ENCODE measurements around the gene ACACB.

DNA sequence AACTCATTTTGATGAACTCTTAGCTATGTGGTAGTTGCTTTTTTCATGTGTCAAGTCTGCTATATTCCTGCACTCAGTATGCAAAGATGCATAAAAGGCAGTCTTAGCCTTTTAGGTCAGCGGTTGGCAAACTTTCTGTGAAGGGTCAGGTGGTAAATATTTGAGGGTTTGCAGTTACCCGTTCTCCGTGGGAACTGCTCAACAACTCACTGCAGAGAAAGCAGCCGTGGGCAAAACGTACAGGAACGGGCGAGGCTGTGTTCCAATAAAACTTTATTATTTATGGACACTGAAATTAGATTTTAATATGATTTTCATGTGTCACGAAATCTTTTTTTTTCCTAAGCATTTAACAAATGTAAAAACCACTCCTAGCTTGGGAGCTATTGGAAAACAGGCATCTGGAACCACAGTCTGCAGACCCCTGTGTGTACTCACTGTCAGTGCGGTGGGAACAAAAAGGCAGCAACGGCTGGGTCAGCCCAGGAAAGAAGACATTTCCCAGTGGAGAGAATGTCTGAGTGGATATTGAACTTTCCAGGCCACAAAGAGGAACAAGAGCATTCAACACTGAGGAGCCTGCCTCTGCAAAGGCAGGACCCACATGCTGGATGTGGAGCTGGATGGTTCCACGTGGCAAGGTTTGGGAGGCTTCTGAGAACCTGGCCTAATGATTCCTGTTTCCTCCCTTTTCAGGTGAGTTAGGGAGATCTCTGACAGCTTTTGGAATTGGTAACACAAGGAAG lies 3.5 kb upstream of the ACACB start:
- TF ChIP-seq TAF1 (IDR thresholded peaks at IDR 0.05; ENCODE audit: low read depth) (no peak), POLR2AphosphoS5 (IDR thresholded peaks at IDR 0.05) (no peak), SMC3 (conservative IDR thresholded peaks at IDR 0.05; ENCODE audit: poor library complexity) (no peak), EZH2 (IDR thresholded peaks at IDR 0.05; ENCODE audit: borderline replicate concordance, insufficient read depth, low read length, poor library complexity, severe bottlenecking) (no peak), MXI1 (conservative IDR thresholded peaks at IDR 0.05; ENCODE audit: poor library complexity, severe bottlenecking) (no peak), EP300 (conservative IDR thresholded peaks at IDR 0.05; ENCODE audit: poor library complexity, severe bottlenecking) (no peak), RAD21 (conservative IDR thresholded peaks at IDR 0.05) (no peak)
- TF ChIP-seq, protein P1, sequence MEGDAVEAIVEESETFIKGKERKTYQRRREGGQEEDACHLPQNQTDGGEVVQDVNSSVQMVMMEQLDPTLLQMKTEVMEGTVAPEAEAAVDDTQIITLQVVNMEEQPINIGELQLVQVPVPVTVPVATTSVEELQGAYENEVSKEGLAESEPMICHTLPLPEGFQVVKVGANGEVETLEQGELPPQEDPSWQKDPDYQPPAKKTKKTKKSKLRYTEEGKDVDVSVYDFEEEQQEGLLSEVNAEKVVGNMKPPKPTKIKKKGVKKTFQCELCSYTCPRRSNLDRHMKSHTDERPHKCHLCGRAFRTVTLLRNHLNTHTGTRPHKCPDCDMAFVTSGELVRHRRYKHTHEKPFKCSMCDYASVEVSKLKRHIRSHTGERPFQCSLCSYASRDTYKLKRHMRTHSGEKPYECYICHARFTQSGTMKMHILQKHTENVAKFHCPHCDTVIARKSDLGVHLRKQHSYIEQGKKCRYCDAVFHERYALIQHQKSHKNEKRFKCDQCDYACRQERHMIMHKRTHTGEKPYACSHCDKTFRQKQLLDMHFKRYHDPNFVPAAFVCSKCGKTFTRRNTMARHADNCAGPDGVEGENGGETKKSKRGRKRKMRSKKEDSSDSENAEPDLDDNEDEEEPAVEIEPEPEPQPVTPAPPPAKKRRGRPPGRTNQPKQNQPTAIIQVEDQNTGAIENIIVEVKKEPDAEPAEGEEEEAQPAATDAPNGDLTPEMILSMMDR (IDR thresholded peaks at IDR 0.05; ENCODE audit: poor library complexity, severe bottlenecking): no peak
- TF ChIP-seq, protein P2, sequence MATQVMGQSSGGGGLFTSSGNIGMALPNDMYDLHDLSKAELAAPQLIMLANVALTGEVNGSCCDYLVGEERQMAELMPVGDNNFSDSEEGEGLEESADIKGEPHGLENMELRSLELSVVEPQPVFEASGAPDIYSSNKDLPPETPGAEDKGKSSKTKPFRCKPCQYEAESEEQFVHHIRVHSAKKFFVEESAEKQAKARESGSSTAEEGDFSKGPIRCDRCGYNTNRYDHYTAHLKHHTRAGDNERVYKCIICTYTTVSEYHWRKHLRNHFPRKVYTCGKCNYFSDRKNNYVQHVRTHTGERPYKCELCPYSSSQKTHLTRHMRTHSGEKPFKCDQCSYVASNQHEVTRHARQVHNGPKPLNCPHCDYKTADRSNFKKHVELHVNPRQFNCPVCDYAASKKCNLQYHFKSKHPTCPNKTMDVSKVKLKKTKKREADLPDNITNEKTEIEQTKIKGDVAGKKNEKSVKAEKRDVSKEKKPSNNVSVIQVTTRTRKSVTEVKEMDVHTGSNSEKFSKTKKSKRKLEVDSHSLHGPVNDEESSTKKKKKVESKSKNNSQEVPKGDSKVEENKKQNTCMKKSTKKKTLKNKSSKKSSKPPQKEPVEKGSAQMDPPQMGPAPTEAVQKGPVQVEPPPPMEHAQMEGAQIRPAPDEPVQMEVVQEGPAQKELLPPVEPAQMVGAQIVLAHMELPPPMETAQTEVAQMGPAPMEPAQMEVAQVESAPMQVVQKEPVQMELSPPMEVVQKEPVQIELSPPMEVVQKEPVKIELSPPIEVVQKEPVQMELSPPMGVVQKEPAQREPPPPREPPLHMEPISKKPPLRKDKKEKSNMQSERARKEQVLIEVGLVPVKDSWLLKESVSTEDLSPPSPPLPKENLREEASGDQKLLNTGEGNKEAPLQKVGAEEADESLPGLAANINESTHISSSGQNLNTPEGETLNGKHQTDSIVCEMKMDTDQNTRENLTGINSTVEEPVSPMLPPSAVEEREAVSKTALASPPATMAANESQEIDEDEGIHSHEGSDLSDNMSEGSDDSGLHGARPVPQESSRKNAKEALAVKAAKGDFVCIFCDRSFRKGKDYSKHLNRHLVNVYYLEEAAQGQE (IDR thresholded peaks at IDR 0.05; ENCODE audit: borderline replicate concordance): no peak

Measured in neural cell (in vitro differentiated cells).